ENCODE results near the gene PHF23.

The PHF23 gene

GRCh38 chr17:7203391-7203790, 35.9 kb downstream of the PHF23 start:
- no peak for DNase-seq (ENCODE audit: low spot score)

- no peak for DNase-seq (ENCODE audit: low spot score)
Measured at GRCh38 chr17:7196651-7197401, 42.4 kb downstream of the PHF23 start.

GRCh38 chr17:7195971-7196370, 43.3 kb downstream of the PHF23 start:
- no peak for DNase-seq (ENCODE audit: low spot score)

GRCh38 chr17:7192271-7192937, 46.9 kb downstream of the PHF23 start:
- no peak for DNase-seq (ENCODE audit: low spot score)

GRCh38 chr17:7191571-7192270, 47.5 kb downstream of the PHF23 start:
- no peak for DNase-seq (ENCODE audit: low spot score)

- DNase-seq (ENCODE audit: low spot score): no peak
Measured at GRCh38 chr17:7191069-7191468, 48.2 kb downstream of the PHF23 start.

GRCh38 chr17:7190276-7190917, 48.9 kb downstream of the PHF23 start:
- DNase-seq (ENCODE audit: low spot score): no peak

- DNase-seq (ENCODE audit: low spot score): no peak
Measured at GRCh38 chr17:7186241-7186640, 53.0 kb downstream of the PHF23 start.

Data from kidney capillary endothelial cell (primary cell).